WI38 (cell line): ENCODE results near the gene GRM4.

Source experiments
- H3K4me3 ChIP-seq: 2 replicates; pipeline ENCODE4 v1.5.1; 2011; ENCODE audit warnings: low read depth, mild to moderate bottlenecking, control low read depth, low read length
- TF ChIP-seq, protein P1 (sequence below): IDR thresholded peaks from 2 replicates; pipeline ENCODE4 v1.5.1; 2012; ENCODE audit warnings: low read depth, mild to moderate bottlenecking, control low read depth, low read length

The GRM4 gene

DNA sequence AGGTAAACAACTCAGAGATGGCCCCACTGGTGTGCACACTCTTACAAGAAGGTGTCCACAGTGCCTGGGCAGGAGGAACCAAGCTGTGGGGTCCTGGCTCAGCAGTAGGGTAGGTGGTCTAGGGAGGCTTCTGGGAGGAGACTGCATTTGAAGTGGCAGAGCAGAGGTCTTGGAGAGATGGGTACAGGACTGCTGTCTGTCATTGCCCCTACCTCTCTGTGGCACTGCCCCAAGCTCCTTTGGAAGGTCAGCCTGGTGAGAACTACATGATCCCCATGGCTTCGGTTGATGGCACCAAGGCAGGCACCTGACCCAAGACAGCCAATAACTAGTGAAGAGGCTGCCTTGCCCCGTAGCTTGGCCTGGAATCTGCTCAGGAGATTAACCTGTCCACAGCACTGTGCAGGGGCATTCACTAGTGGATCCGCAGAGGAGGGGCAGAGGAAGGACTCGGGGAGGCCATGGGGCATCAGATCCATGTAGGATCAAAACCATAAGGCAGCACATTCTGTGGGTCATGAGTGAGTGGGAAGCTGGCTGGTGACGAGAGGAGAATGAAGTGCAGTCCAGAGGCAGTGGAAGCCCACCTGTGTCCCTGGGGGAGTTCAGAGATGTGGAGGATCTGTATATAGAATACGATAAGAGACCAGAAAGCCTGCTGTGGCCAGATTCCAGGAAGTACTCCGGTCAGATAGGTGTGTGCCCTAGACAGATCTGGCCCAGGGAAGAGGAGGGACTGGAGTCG lies 162.0 kb downstream of the GRM4 start:
- TF ChIP-seq, protein P1, sequence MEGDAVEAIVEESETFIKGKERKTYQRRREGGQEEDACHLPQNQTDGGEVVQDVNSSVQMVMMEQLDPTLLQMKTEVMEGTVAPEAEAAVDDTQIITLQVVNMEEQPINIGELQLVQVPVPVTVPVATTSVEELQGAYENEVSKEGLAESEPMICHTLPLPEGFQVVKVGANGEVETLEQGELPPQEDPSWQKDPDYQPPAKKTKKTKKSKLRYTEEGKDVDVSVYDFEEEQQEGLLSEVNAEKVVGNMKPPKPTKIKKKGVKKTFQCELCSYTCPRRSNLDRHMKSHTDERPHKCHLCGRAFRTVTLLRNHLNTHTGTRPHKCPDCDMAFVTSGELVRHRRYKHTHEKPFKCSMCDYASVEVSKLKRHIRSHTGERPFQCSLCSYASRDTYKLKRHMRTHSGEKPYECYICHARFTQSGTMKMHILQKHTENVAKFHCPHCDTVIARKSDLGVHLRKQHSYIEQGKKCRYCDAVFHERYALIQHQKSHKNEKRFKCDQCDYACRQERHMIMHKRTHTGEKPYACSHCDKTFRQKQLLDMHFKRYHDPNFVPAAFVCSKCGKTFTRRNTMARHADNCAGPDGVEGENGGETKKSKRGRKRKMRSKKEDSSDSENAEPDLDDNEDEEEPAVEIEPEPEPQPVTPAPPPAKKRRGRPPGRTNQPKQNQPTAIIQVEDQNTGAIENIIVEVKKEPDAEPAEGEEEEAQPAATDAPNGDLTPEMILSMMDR, result no peak
- no peak overlapping the region for H3K4me3 ChIP-seq

DNA sequence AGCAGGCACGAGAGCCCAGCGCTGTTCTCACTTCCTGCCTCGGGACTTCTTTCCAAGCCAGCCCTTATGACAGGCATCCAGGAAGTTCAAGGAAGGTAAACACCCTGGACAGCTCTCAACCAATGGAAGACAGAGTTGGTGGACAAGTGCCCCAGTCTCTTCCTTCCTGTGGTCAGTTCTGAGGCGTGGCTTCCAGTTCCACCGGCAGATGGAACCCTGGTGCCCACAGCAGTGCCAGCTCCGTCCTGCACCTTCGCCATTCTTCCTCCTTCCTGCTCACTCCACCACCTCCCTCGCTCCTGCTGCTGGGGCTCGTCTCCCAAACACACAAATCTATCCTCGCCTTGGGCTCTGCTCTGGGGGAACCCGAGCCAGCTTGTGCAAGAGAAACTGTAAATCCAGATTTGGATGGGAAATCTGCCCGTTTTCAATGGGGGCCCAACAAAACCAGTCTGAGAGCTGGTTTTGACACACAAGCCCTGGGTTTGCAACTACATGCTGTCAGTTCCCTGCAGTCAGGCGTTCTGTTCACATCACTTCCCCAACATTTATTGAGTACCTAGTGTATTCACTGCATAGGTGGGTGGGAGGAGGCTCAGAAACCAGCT lies 162.7 kb downstream of the GRM4 start:
- H3K4me3 ChIP-seq, result no peak overlapping the region
- TF ChIP-seq, protein P1, result no peak

DNA sequence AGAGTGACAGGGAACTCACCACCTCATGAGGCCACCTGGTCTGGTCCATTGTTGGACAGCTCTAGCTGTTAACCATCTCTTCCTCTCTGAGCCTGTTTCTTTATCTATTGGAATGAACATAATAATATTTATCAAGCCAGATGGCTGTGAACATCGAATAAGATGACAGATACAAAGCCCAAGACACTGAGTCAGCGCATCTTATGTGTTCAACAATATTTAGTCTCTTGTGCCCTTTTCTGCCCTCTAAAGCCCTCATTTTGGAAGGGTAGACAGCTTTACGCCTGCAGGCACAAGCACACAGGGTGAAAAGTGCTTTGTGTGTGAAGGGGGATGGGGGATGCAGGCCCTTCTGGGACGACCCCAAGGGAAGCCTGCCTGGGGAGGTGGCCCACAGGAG lies 164.0 kb downstream of the GRM4 start:
- TF ChIP-seq, protein P1, result no peak
- no peak overlapping the region for H3K4me3 ChIP-seq

DNA sequence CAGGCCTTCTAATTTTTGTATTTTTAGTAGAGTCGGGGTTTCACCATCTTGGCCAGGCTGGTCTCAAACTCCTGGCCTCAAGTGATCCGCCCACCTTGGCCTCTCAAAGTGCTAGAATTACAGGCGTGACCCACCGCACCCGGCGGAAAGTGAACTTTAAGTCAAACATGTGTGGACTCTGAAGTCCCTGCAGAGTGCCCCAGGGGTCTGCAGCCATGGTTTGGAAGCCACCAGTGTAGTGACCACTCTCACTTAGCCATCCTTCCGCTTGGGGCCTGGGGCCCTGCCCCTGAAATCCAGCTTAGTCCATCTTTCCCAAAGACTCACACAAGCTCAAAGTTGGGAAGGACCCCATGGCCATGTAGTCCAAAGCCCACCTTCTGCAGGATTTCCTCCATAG lies 164.5 kb downstream of the GRM4 start:
- TF ChIP-seq, protein P1, result no peak
- no peak overlapping the region for H3K4me3 ChIP-seq

DNA sequence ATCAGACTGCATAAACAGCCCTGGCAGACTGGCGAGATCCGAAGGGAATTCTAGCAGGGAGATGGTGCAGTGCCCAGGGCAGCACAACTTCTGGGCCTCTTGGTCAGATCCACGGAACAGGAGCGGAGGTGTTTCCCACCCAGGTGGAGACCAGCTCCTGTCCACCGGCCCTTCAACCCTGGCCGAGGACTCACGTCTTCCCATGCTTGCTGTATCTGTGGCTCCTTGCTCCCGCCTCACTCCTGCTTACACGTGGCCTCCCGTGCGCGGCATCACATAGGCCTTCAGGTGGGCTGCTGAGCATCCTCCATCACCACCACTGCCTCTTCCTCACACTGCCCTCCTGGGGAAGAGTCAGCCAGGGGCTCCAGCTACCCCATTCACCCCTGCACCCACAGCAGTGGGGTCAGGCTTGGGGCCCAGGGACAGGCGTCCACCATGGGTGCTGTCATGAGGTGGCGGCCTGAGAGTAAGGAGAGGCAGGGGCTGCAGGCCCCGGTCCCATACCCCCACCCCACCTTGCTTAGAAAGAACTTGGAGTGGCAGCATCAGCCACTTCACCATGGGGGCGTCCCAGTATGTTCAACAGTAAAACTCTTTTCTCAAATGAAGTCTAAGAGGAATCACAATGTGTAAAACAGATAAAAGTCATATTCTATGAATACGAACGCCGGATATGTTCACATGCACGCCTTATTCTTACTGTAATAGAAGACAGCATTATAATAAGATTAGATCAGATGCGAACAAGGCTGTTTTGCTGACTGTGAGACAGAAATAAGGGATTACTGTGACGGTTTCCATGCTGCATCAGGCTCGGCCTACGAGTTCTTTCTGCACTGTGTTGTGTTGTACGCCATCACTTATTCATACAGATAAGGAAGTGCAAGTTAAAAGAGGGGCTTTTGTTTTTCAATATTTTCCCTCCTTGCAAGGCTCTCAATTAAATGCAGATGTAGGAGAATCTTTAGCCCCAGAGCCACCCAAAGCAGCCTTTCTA lies 165.4 kb downstream of the GRM4 start:
- H3K4me3 ChIP-seq, result no peak overlapping the region
- TF ChIP-seq, protein P1, result no peak

DNA sequence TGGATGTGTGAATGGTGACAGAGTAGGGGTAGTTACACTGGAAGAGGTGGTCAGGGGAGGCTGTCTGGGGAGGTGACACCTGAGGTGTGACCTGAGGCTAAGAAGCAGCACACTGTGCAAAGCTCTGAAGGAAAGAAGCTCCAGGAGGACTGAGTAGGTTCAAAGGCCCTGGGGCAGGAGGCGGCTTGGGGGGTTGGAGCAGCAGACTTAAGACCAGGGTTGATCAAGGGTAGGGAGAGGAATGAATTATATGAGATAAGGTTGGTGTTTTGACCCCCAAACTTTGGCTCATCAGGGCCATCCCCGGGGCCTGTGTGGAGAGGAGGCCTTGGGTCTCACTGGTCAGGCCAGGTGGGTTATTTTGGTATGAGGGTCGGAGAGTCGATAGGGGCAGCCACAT lies 166.1 kb downstream of the GRM4 start:
- H3K4me3 ChIP-seq, result no peak overlapping the region
- TF ChIP-seq, protein P1, result no peak
